Cortex of kidney (tissue), 1 donor: ENCODE data around the gene NRARP.
"Not testable (repeated sequence)": the region's sequence is repeated elsewhere in the genome, so short reads cannot be mapped to it uniquely, and the experiment has no call there.

Experiments used
- DNase-seq: peaks from one replicate; lab custom pipeline; 2025; lab: John Stamatoyannopoulos, UW

The NRARP gene

GRCh38 chr9:137302118-137302448, at the start of gene NRARP:
TSS of gene NRARP (minus strand) at chr9:137302271. CDS start at chr9:137301928, 343 bp downstream.
- no peak for DNase-seq

GRCh38 chr9:137350696-137351584, 48.9 kb upstream of the NRARP start:
- no peak for DNase-seq

GRCh38 chr9:137349471-137350033, 47.5 kb upstream of the NRARP start:
- no peak for DNase-seq

GRCh38 chr9:137348769-137349470, 46.8 kb upstream of the NRARP start:
- no peak for DNase-seq

- no peak for DNase-seq
Measured at GRCh38 chr9:137347928-137348327, 45.9 kb upstream of the NRARP start.

GRCh38 chr9:137342482-137342881, 40.4 kb upstream of the NRARP start:
- no peak for DNase-seq

GRCh38 chr9:137341227-137341626, 39.2 kb upstream of the NRARP start:
- DNase-seq = no peak

- not testable (repeated sequence) for DNase-seq
Measured at GRCh38 chr9:137339908-137340462, 37.9 kb upstream of the NRARP start.

- no peak for DNase-seq
Measured at GRCh38 chr9:137339045-137339907, 37.2 kb upstream of the NRARP start.

GRCh38 chr9:137336735-137337134, 34.7 kb upstream of the NRARP start:
- no peak for DNase-seq

- no peak for DNase-seq
Measured at GRCh38 chr9:137333016-137333671, 31.1 kb upstream of the NRARP start.

- no peak for DNase-seq
Measured at GRCh38 chr9:137331929-137332328, 29.9 kb upstream of the NRARP start.

- no peak for DNase-seq
Measured at GRCh38 chr9:137330689-137331088, 28.6 kb upstream of the NRARP start.

GRCh38 chr9:137329590-137329989, 27.5 kb upstream of the NRARP start:
- DNase-seq = not testable (repeated sequence)

GRCh38 chr9:137327641-137328550, 25.8 kb upstream of the NRARP start:
- DNase-seq = not testable (repeated sequence)

GRCh38 chr9:137326445-137327065, 24.5 kb upstream of the NRARP start:
- no peak for DNase-seq

GRCh38 chr9:137325799-137326198, 23.7 kb upstream of the NRARP start:
- DNase-seq = no peak

GRCh38 chr9:137325124-137325523, 23.1 kb upstream of the NRARP start:
- DNase-seq = no peak

- DNase-seq = no peak
Measured at GRCh38 chr9:137323531-137324331, 21.7 kb upstream of the NRARP start.
